ENCODE data around the gene ADAM22.

Gene ADAM22

GRCh38 chr7:88041583-88041982 is 107.5 kb downstream of the ADAM22 start:
- DNase-seq (ENCODE audit: low spot score), result no peak

GRCh38 chr7:88042157-88042556 is 108.1 kb downstream of the ADAM22 start:
- DNase-seq (ENCODE audit: low spot score), result no peak

GRCh38 chr7:88042803-88043202 is 108.8 kb downstream of the ADAM22 start:
- no peak for DNase-seq (ENCODE audit: low spot score)

- DNase-seq (ENCODE audit: low spot score), result no peak
Measured at GRCh38 chr7:88044069-88044468, 110.0 kb downstream of the ADAM22 start.

- DNase-seq (ENCODE audit: low spot score), result no peak
Measured at GRCh38 chr7:88046839-88047573, 113.0 kb downstream of the ADAM22 start.

- no peak for DNase-seq (ENCODE audit: low spot score)
Measured at GRCh38 chr7:88057655-88058054, 123.6 kb downstream of the ADAM22 start.

- DNase-seq (ENCODE audit: low spot score), result no peak
Measured at GRCh38 chr7:88062238-88062637, 128.2 kb downstream of the ADAM22 start.

GRCh38 chr7:88069093-88069492 is 135.0 kb downstream of the ADAM22 start:
- DNase-seq (ENCODE audit: low spot score), result no peak

- DNase-seq (ENCODE audit: low spot score), result no peak
Measured at GRCh38 chr7:88071994-88072714, 138.1 kb downstream of the ADAM22 start.

GRCh38 chr7:88072715-88073055 is 138.6 kb downstream of the ADAM22 start:
- no peak for DNase-seq (ENCODE audit: low spot score)

- DNase-seq (ENCODE audit: low spot score), result no peak
Measured at GRCh38 chr7:88073626-88074025, 139.6 kb downstream of the ADAM22 start.

- no peak for DNase-seq (ENCODE audit: low spot score)
Measured at GRCh38 chr7:88075216-88075615, 141.2 kb downstream of the ADAM22 start.

GRCh38 chr7:88083883-88084282 is 149.8 kb downstream of the ADAM22 start:
- no peak for DNase-seq (ENCODE audit: low spot score)

- no peak for DNase-seq (ENCODE audit: low spot score)
Measured at GRCh38 chr7:88089561-88089960, 155.5 kb downstream of the ADAM22 start.

- DNase-seq (ENCODE audit: low spot score), result no peak
Measured at GRCh38 chr7:88090240-88090639, 156.2 kb downstream of the ADAM22 start.

GRCh38 chr7:88090671-88091070 is 156.6 kb downstream of the ADAM22 start:
- DNase-seq (ENCODE audit: low spot score), result no peak

- no peak for DNase-seq (ENCODE audit: low spot score)
Measured at GRCh38 chr7:88091988-88092675, 158.1 kb downstream of the ADAM22 start.

GRCh38 chr7:88092676-88092999 is 158.6 kb downstream of the ADAM22 start:
- DNase-seq (ENCODE audit: low spot score), result no peak

GRCh38 chr7:88101769-88102168 is 167.7 kb downstream of the ADAM22 start:
- no peak for DNase-seq (ENCODE audit: low spot score)

- no peak for DNase-seq (ENCODE audit: low spot score)
Measured at GRCh38 chr7:88102675-88103074, 168.6 kb downstream of the ADAM22 start.

GRCh38 chr7:88104732-88105131 is 170.7 kb downstream of the ADAM22 start:
- no peak for DNase-seq (ENCODE audit: low spot score)

GRCh38 chr7:88105231-88105630 is 171.2 kb downstream of the ADAM22 start:
- no peak for DNase-seq (ENCODE audit: low spot score)

GRCh38 chr7:88106434-88106833 is 172.4 kb downstream of the ADAM22 start:
- DNase-seq (ENCODE audit: low spot score), result no peak

Data from CD4-positive, alpha-beta T cell treated with Interleukin-6 at 100 ng/mL for 8 hours (primary cell).